Measurements from ENCODE around the gene HS2ST1. TPM values are rescaled to one million over a fixed set of nuclear protein-coding genes. Genes with fewer than 3 reads are reported as not detected.

HS2ST1 gene
- total and polyA plus RNA-seq, 11 donors = 3.4 to 20.3 (median 13.6) TPM

DNA sequence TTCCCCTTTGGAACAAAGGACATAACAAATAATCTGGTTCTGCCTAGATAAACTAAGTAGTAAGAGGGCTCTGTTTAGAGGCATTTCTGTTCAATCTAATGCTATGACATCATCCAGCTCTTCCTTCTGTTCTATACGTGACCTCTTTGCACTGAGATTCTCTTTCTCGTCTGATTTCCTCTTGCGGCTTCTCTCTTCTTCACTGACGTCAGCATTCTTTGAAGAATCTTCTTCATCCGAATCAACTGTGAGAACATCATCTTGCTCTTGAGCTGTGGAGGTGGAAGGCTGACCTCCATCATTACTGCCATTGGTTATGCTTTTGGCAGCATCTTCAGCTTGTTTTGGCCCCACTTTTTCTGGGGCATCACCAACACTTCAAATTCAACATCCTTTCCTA is 130.4 kb downstream of the HS2ST1 start:
- Histone ChIP-seq H3K36me3 (no peaks in the 10 kb centered on the region), H3K27ac (no peak overlapping the region), H3K9me3 (peaks cover 0 to 21% (median 6%) of the 10 kb centered on the region in 12 donors), H3K27me3 (no peaks in the 10 kb centered on the region), H3K4me1 (peaks cover 0 to 4% (median 0%) of the 10 kb centered on the region in 12 donors), H3K4me3 (no peak overlapping the region)
- 70 to 83% (median 78%) methylated on average over 5 of the region's 5 CpGs for WGBS, 4 donors
- intact Hi-C loops (cut with DNase I) = loop anchor here in 1 of 10 donors (5.0 kb wide), 1 partner anchor 48 kb away; no protein-coding TSS in a partner anchor
- DNase-seq = no peak
- TF ChIP-seq, protein P1, sequence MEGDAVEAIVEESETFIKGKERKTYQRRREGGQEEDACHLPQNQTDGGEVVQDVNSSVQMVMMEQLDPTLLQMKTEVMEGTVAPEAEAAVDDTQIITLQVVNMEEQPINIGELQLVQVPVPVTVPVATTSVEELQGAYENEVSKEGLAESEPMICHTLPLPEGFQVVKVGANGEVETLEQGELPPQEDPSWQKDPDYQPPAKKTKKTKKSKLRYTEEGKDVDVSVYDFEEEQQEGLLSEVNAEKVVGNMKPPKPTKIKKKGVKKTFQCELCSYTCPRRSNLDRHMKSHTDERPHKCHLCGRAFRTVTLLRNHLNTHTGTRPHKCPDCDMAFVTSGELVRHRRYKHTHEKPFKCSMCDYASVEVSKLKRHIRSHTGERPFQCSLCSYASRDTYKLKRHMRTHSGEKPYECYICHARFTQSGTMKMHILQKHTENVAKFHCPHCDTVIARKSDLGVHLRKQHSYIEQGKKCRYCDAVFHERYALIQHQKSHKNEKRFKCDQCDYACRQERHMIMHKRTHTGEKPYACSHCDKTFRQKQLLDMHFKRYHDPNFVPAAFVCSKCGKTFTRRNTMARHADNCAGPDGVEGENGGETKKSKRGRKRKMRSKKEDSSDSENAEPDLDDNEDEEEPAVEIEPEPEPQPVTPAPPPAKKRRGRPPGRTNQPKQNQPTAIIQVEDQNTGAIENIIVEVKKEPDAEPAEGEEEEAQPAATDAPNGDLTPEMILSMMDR (IDR thresholded peaks at IDR 0.05) = no peak
- TF ChIP-seq POLR2A (IDR thresholded peaks at IDR 0.05) = no peak
- no peak for ATAC-seq

DNA sequence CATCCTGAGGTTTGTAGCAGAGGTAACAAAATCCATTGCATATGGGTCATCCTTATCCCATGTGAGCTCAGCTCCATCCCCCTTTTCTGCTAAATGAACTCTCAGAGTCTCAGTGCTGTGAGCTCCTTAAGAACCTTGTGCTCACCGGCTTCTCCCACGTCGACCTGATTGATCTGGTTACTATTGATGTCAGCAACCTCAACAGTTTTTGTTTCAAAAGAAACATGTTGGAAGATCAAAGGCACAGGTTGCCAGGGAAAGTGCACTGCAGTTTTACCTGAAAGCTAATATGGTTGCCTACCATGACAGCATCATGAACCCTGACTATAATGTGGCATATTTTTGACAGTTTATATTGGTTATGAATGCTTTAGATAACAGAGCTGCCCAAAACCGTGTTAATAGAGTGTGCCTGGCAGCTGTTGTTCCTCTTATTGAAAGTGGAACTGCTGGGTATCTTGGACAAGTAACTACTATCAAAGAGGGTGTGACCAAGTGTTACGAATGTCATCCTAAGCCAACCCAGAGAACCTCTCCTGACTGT is 131.4 kb downstream of the HS2ST1 start:
- TF ChIP-seq, protein P1 (IDR thresholded peaks at IDR 0.05) = no peak
- no peak for TF ChIP-seq POLR2A (IDR thresholded peaks at IDR 0.05)
- ATAC-seq (no peak), DNase-seq (no peak)
- no peak overlapping the region for H3K27ac ChIP-seq
- peaks cover 0 to 4% (median 0%) of the 10 kb centered on the region in 12 donors for H3K4me1 ChIP-seq
- H3K27me3 ChIP-seq = no peaks in the 10 kb centered on the region
- no peak overlapping the region for H3K4me3 ChIP-seq
- no peaks in the 10 kb centered on the region for H3K36me3 ChIP-seq
- peaks cover 0 to 21% (median 6%) of the 10 kb centered on the region in 12 donors for H3K9me3 ChIP-seq
- intact Hi-C loops (cut with DNase I) = loop anchor here in 1 of 10 donors (5.0 kb wide), 1 partner anchor 49 kb away; no protein-coding TSS in a partner anchor
- 63 to 71% (median 68%) methylated on average over 5 of the region's 5 CpGs for WGBS, 4 donors

DNA sequence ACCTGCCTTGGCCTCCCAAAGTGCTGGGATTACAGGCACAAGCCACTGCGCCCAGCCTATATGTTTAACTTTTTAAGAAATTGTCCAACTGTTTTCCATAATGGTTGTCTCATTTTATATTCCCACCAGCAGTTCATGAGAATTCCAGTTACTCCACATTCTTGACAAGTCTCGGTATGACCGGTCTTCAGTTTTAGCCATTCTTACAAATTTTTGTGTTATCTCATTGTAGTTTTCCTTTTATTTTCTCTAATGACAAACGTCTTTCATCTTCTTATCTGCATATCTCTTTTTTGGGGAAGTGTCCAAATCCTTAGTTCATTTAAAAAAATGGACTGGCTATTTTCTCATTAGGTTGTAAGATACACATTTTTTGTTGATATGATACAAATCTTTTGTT is 132.5 kb downstream of the HS2ST1 start:
- Histone ChIP-seq H3K4me1 (peaks cover 0 to 4% (median 0%) of the 10 kb centered on the region in 12 donors), H3K27ac (no peak overlapping the region), H3K9me3 (peaks cover 0 to 21% (median 6%) of the 10 kb centered on the region in 12 donors), H3K4me3 (no peak overlapping the region), H3K27me3 (no peaks in the 10 kb centered on the region), H3K36me3 (no peaks in the 10 kb centered on the region)
- intact Hi-C loops (cut with DNase I) = loop anchor here in 1 of 10 donors (5.0 kb wide), 1 partner anchor 50 kb away; no protein-coding TSS in a partner anchor
- DNase-seq (no peak), ATAC-seq (no peak)
- WGBS, 4 donors = 61 to 76% (median 64%) methylated on average over 4 of the region's 4 CpGs
- TF ChIP-seq, protein P1 (IDR thresholded peaks at IDR 0.05) = no peak
- TF ChIP-seq POLR2A (IDR thresholded peaks at IDR 0.05) = no peak

DNA sequence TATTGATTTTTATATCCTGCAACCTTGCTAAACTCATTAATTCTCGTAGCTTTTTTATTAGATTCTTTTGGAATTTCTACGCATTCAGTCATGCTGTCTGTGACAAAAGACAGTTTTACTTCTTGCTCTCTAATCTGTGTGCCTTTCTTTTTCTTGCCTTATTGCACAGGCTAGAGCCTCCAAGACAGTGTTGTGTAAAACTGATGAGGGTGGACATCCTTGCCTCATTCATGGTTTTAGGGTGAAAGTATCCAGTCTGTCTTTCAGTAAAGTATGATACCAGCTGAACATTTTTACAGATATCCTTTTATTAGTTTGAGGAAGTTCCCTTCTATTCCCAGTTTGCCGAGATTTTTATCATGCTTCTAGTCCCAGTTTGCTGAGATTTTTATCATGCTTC is 133.8 kb downstream of the HS2ST1 start:
- Histone ChIP-seq H3K4me1 (peaks cover 0 to 4% (median 0%) of the 10 kb centered on the region in 12 donors), H3K27me3 (no peaks in the 10 kb centered on the region), H3K36me3 (no peaks in the 10 kb centered on the region), H3K4me3 (no peak overlapping the region), H3K9me3 (peaks cover 0 to 21% (median 6%) of the 10 kb centered on the region in 12 donors), H3K27ac (no peak overlapping the region)
- TF ChIP-seq, protein P1 (IDR thresholded peaks at IDR 0.05) = no peak
- TF ChIP-seq POLR2A (IDR thresholded peaks at IDR 0.05) = no peak
- ATAC-seq = no peak
- WGBS, 4 donors = 92 to 97% (median 95%) methylated on average over 3 of the region's 3 CpGs
- DNase-seq = no peak
- intact Hi-C loops (cut with DNase I) = loop anchor here in 1 of 10 donors (5.0 kb wide), 1 partner anchor 51 kb away; no protein-coding TSS in a partner anchor
